ENCODE measurements around the gene FAM120A. TPM values are rescaled to one million over a fixed set of nuclear protein-coding genes. Genes with fewer than 3 reads are reported as not detected.

Gene FAM120A
- total RNA-seq, 5 donors from 2014 or later (not counting 1 experiment from before 2014, with no cell fraction given), result 76.0 to 96.3 (median 93.5) TPM

GRCh38 chr9:93610206-93610605, 158.7 kb downstream of the FAM120A start:
- Mint-ChIP-seq H3K4me3 (no peak overlapping the region), H3K27me3 (no peaks in the 10 kb centered on the region), H3K27ac (no peak overlapping the region), H3K4me1 (peaks cover 16 to 29% (median 19%) of the 10 kb centered on the region in 3 donors), H3K9me3 (peaks cover 8 to 23% (median 22%) of the 10 kb centered on the region in 3 donors), H3K36me3 (peaks cover 35% of the 10 kb centered on the region)
- peaks cover 0 to 2% of the 10 kb centered on the region in 2 donors for H3K36me3 ChIP-seq (ENCODE audit: control insufficient read depth in 2 of 2, extremely low read depth in 1 of 2, insufficient read depth in 1 of 2, low read length in 1 of 2)
- H3K9me3 ChIP-seq, result no peaks in the 10 kb centered on the region
- DNase-seq, result no peak
- peaks cover 0 to 10% of the 10 kb centered on the region in 2 experiments for H3K4me1 ChIP-seq (ENCODE audit: control insufficient read depth in 1 of 2, extremely low read depth in 1 of 2, insufficient read depth in 2 of 2, low read length in 2 of 2)
- no peak for ATAC-seq (replicated peaks in 1 of 4)
- POLR2A ChIA-PET, result no interaction called here
- CTCF ChIA-PET, result no interaction called here
- H3K27me3 ChIP-seq (replicated peaks in 1 of 2; ENCODE audit: control insufficient read depth in 2 of 2, extremely low read depth in 1 of 2, insufficient read depth in 2 of 2, low read length in 1 of 2), result no peaks in the 10 kb centered on the region
- WGBS (ENCODE audit: insufficient coverage), result no CpG with 5 or more reads among the region's 1 CpG
- H3K27ac ChIP-seq (ENCODE audit: low read length), result no peak overlapping the region
- no peak overlapping the region for H3K4me3 ChIP-seq (ENCODE audit: control insufficient read depth in 1 of 2, extremely low read depth in 1 of 2, low read length in 1 of 2)

DNA sequence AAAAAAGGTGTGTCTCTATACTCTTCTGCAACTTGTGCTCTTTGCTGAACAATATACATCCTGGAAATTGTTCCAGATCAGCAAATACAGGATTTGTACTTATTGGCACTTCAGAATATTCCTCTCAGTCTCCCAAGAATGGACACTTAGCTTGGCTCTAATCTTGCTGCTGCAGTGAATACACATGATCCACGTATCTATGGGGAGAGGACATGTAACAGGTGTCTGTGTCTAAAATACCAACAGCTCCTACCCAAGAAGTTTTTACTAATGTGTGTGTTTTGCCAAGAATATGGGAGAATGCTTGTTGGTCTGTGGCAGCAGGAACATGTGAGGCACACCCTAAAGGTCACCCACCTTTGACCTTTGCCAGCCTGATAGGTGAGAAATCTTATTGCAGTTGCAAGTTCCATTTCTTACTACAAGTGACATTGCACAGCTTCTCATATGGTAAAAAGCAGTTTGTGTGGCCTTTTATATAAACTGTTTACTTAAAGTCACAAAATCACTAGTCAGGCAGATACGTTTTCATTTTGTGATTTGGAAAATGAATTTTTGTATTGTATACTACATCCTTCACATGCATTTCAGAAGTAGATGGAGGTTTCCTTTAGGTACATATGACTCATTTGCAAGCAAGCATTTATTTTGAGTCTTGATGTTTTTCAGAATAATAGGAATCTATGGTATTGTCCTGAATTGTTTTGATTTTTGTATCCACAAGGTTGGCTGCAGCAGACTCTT, 160.7 kb downstream of the FAM120A start:
- ATAC-seq (replicated peaks in 1 of 4), result no peak
- Histone ChIP-seq H3K4me1 (ENCODE audit: control insufficient read depth in 1 of 2, extremely low read depth in 1 of 2, insufficient read depth in 2 of 2, low read length in 2 of 2) (peaks cover 0 to 10% of the 10 kb centered on the region in 2 experiments), H3K4me3 (ENCODE audit: control insufficient read depth in 1 of 2, extremely low read depth in 1 of 2, low read length in 1 of 2) (no peak overlapping the region), H3K36me3 (ENCODE audit: control insufficient read depth in 2 of 2, extremely low read depth in 1 of 2, insufficient read depth in 1 of 2, low read length in 1 of 2) (no peaks in the 10 kb centered on the region), H3K9me3 (no peaks in the 10 kb centered on the region), H3K27me3 (replicated peaks in 1 of 2; ENCODE audit: control insufficient read depth in 2 of 2, extremely low read depth in 1 of 2, insufficient read depth in 2 of 2, low read length in 1 of 2) (no peaks in the 10 kb centered on the region), H3K27ac (ENCODE audit: low read length) (no peak overlapping the region)
- ChIA-PET CTCF (no interaction called here), POLR2A (no interaction called here)
- H3K36me3 Mint-ChIP-seq, result peaks cover 20% of the 10 kb centered on the region
- peaks cover 7 to 27% (median 25%) of the 10 kb centered on the region in 3 donors for H3K4me1 Mint-ChIP-seq
- no peak for DNase-seq
- H3K9me3 Mint-ChIP-seq, result peaks cover 4 to 18% (median 17%) of the 10 kb centered on the region in 3 donors
- no CpG with 5 or more reads among the region's 2 CpGs for WGBS (ENCODE audit: insufficient coverage)
- H3K27me3 Mint-ChIP-seq, result no peaks in the 10 kb centered on the region
- no peak overlapping the region for H3K27ac Mint-ChIP-seq
- H3K4me3 Mint-ChIP-seq, result no peak overlapping the region

- H3K9me3 ChIP-seq, result no peaks in the 10 kb centered on the region
- no peak overlapping the region for H3K27ac Mint-ChIP-seq
- H3K4me1 ChIP-seq (ENCODE audit: control insufficient read depth in 1 of 2, extremely low read depth in 1 of 2, insufficient read depth in 2 of 2, low read length in 2 of 2), result peaks cover 0 to 10% of the 10 kb centered on the region in 2 experiments
- 38% methylated on average over 1 of the region's 5 CpGs for WGBS (ENCODE audit: insufficient coverage)
- ChIA-PET POLR2A (no interaction called here), CTCF (no interaction called here)
- H3K27me3 Mint-ChIP-seq, result no peaks in the 10 kb centered on the region
- no peak for DNase-seq
- peaks cover 4 to 16% (median 15%) of the 10 kb centered on the region in 3 donors for H3K9me3 Mint-ChIP-seq
- H3K4me3 ChIP-seq (ENCODE audit: control insufficient read depth in 1 of 2, extremely low read depth in 1 of 2, low read length in 1 of 2), result no peak overlapping the region
- no peaks in the 10 kb centered on the region for H3K36me3 ChIP-seq (ENCODE audit: control insufficient read depth in 2 of 2, extremely low read depth in 1 of 2, insufficient read depth in 1 of 2, low read length in 1 of 2)
- no peak for ATAC-seq (replicated peaks in 1 of 4)
- no peak overlapping the region for H3K4me3 Mint-ChIP-seq
- no peaks in the 10 kb centered on the region for H3K27me3 ChIP-seq (replicated peaks in 1 of 2; ENCODE audit: control insufficient read depth in 2 of 2, extremely low read depth in 1 of 2, insufficient read depth in 2 of 2, low read length in 1 of 2)
- no peak overlapping the region for H3K27ac ChIP-seq (ENCODE audit: low read length)
- peaks cover 18% of the 10 kb centered on the region for H3K36me3 Mint-ChIP-seq
- H3K4me1 Mint-ChIP-seq, result peaks cover 7 to 31% (median 23%) of the 10 kb centered on the region in 3 donors
Measured at GRCh38 chr9:93612796-93613154, 161.3 kb downstream of the FAM120A start.

DNA sequence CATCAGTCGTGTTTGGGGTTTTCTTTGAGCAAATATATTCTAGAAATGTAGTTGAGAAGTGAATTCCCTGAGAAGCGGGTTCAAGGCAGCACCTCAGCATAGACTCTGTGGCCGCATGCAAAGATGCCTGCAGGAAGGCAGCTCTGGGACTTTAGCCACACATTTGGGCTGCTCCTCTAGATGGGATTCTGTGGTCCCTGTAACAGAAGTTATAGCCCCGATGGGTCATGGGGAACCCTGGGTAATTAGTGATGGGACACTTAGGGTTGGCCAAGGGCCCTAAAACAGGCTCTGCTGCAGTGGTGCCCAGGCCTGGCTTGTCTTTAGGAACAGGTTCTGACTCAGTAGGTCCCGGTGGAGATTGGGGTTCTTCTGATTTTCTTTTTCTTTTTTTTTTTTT, 161.7 kb downstream of the FAM120A start:
- WGBS (ENCODE audit: insufficient coverage), result 100% methylated on average over 3 of the region's 5 CpGs
- no peaks in the 10 kb centered on the region for H3K36me3 ChIP-seq (ENCODE audit: control insufficient read depth in 2 of 2, extremely low read depth in 1 of 2, insufficient read depth in 1 of 2, low read length in 1 of 2)
- ChIA-PET CTCF (no interaction called here), POLR2A (no interaction called here)
- no peak overlapping the region for H3K27ac ChIP-seq (ENCODE audit: low read length)
- Mint-ChIP-seq H3K27me3 (no peaks in the 10 kb centered on the region), H3K4me1 (peaks cover 9 to 35% (median 24%) of the 10 kb centered on the region in 3 donors), H3K36me3 (peaks cover 14% of the 10 kb centered on the region), H3K4me3 (no peak overlapping the region), H3K27ac (no peak overlapping the region), H3K9me3 (peaks cover 4 to 15% (median 14%) of the 10 kb centered on the region in 3 donors)
- peaks cover 0 to 10% of the 10 kb centered on the region in 2 experiments for H3K4me1 ChIP-seq (ENCODE audit: control insufficient read depth in 1 of 2, extremely low read depth in 1 of 2, insufficient read depth in 2 of 2, low read length in 2 of 2)
- no peaks in the 10 kb centered on the region for H3K9me3 ChIP-seq
- no peaks in the 10 kb centered on the region for H3K27me3 ChIP-seq (replicated peaks in 1 of 2; ENCODE audit: control insufficient read depth in 2 of 2, extremely low read depth in 1 of 2, insufficient read depth in 2 of 2, low read length in 1 of 2)
- no peak for DNase-seq
- no peak for ATAC-seq (replicated peaks in 1 of 4)
- H3K4me3 ChIP-seq (ENCODE audit: control insufficient read depth in 1 of 2, extremely low read depth in 1 of 2, low read length in 1 of 2), result no peak overlapping the region

DNA sequence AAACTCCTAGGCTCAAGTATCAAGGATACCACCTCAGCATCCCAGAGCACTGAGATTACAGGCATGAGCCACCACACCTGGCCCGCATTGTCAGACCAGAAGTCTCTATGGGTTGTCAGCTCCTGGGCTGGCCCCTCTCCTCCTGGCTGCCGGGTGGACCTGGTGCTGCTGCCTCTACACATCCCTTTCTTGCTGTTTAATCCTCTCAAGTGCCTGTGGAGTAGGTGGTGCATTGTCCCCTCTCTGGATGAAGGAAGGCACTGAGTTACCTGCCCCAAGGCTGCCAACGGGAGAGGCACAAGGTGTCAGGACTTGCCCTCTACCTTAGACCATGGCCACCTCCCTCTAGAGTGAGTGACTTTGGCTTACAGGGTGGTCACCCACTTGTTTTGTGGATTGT, 162.3 kb downstream of the FAM120A start:
- Histone ChIP-seq H3K4me3 (ENCODE audit: control insufficient read depth in 1 of 2, extremely low read depth in 1 of 2, low read length in 1 of 2) (no peak overlapping the region), H3K27me3 (replicated peaks in 1 of 2; ENCODE audit: control insufficient read depth in 2 of 2, extremely low read depth in 1 of 2, insufficient read depth in 2 of 2, low read length in 1 of 2) (no peaks in the 10 kb centered on the region), H3K27ac (ENCODE audit: low read length) (no peak overlapping the region), H3K9me3 (no peaks in the 10 kb centered on the region), H3K4me1 (ENCODE audit: control insufficient read depth in 1 of 2, extremely low read depth in 1 of 2, insufficient read depth in 2 of 2, low read length in 2 of 2) (peaks cover 0 to 12% of the 10 kb centered on the region in 2 experiments), H3K36me3 (ENCODE audit: control insufficient read depth in 2 of 2, extremely low read depth in 1 of 2, insufficient read depth in 1 of 2, low read length in 1 of 2) (peaks cover 0 to 3% of the 10 kb centered on the region in 2 donors)
- Mint-ChIP-seq H3K27ac (no peak overlapping the region), H3K4me3 (no peak overlapping the region), H3K9me3 (peaks cover 4 to 14% (median 14%) of the 10 kb centered on the region in 3 donors), H3K27me3 (no peaks in the 10 kb centered on the region), H3K4me1 (peaks cover 16 to 36% (median 28%) of the 10 kb centered on the region in 3 donors), H3K36me3 (peaks cover 14% of the 10 kb centered on the region)
- DNase-seq, result no peak
- POLR2A ChIA-PET, result no interaction called here
- CTCF ChIA-PET, result no interaction called here
- ATAC-seq (replicated peaks in 1 of 4), result no peak
- WGBS (ENCODE audit: insufficient coverage), result no CpG with 5 or more reads among the region's 3 CpGs

DNA sequence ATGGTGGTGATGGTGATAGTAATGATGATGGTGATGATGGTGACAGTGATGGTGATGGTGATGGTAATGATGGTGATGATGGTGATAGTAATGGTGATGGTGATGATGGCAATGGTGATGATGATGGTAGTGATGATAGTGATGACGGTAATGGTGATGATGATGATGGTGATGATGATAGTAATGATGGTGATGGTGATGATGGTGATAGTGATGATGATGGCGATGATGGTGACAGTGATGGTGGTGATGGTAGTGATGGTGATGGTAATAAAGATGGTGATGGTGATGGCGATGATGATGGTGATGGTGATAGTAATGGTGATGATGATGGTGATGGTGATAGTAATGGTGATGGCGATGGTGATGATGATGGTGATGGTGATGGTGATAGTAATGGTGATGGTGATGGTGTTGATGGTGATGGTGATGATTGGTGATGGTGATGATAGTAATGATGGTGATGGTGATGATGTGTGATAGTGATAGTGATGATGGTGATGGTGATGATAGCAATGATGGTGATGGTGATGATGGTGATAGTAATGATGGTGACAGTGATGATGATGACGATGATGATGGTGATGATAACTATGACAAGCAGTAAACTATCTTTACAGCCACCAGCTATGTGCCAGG, 163.5 kb downstream of the FAM120A start:
- no peak overlapping the region for H3K27ac ChIP-seq (ENCODE audit: low read length)
- H3K4me3 Mint-ChIP-seq, result no peak overlapping the region
- DNase-seq, result no peak
- H3K9me3 Mint-ChIP-seq, result peaks cover 3 to 5% (median 5%) of the 10 kb centered on the region in 3 donors
- WGBS (ENCODE audit: insufficient coverage), result 68% methylated on average over 4 of the region's 5 CpGs
- H3K4me3 ChIP-seq (ENCODE audit: control insufficient read depth in 1 of 2, extremely low read depth in 1 of 2, low read length in 1 of 2), result no peak overlapping the region
- ChIA-PET CTCF (no interaction called here), POLR2A (no interaction called here)
- H3K36me3 ChIP-seq (ENCODE audit: control insufficient read depth in 2 of 2, extremely low read depth in 1 of 2, insufficient read depth in 1 of 2, low read length in 1 of 2), result peaks cover 0 to 5% of the 10 kb centered on the region in 2 donors
- H3K27me3 Mint-ChIP-seq, result no peaks in the 10 kb centered on the region
- no peaks in the 10 kb centered on the region for H3K9me3 ChIP-seq
- peaks cover 8% of the 10 kb centered on the region for H3K36me3 Mint-ChIP-seq
- no peak overlapping the region for H3K27ac Mint-ChIP-seq
- no peaks in the 10 kb centered on the region for H3K27me3 ChIP-seq (replicated peaks in 1 of 2; ENCODE audit: control insufficient read depth in 2 of 2, extremely low read depth in 1 of 2, insufficient read depth in 2 of 2, low read length in 1 of 2)
- no peak for ATAC-seq (replicated peaks in 1 of 4)
- peaks cover 0 to 23% of the 10 kb centered on the region in 2 experiments for H3K4me1 ChIP-seq (ENCODE audit: control insufficient read depth in 1 of 2, extremely low read depth in 1 of 2, insufficient read depth in 2 of 2, low read length in 2 of 2)
- H3K4me1 Mint-ChIP-seq, result peaks cover 17 to 36% (median 29%) of the 10 kb centered on the region in 3 donors

All from T-cell (primary cell).